GM21825 (cell line): ENCODE results near the gene SNCAIP.
"Not testable (repeated sequence)": the region's sequence is repeated elsewhere in the genome, so short reads cannot be mapped to it uniquely, and the experiment has no call there.

Source experiments
- ATAC-seq: cut with Tn5 transposase; IDR thresholded peaks from one replicate; pipeline ENCODE4 v1.9.1; 2021; ENCODE audit warnings: mild to moderate bottlenecking, moderate library complexity; ENCODE audit not compliant: unreplicated experiment

Gene SNCAIP

DNA sequence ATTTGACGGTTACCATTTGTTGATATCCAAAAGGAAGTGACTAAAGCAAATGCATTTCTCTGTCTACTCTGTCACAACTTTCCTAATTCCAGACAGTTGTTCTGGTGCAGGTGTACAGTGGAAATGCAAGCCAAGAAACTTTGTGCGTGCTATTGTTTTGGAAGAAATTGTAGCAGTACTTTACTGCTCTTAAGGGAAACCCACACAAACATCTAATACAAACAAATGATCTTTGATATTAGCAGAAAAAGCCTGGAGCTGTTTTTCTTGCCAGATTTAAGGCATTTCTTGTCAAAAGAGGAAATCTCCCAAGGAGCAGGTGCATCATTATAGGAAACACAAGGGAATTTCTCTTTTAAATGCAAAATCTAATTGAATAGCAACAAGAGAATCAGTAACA, 2.0 kb downstream of the SNCAIP start:
- no peak for ATAC-seq

DNA sequence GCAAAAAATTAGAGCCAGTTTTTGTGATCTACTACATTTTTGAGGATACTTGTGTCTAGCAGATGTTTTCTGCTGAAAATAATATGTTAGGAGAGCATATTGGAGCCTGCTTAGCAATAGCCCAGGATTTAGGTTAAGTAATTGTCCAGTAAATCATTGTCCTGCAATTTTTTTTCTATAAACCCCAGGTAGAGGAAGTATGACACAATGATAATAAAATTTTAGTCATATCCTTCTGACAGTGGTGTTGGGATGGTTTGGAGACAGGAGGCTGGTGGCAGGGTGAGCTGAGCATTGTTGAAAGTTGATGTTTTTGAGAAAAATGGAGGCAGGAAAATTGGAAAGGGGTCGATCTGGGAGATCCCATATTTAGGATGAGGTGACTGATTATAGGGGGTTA, 3.5 kb downstream of the SNCAIP start:
- ATAC-seq = no peak

GRCh38 chr5:122316656-122317055, 4.6 kb downstream of the SNCAIP start:
- no peak for ATAC-seq

- no peak for ATAC-seq
Measured at GRCh38 chr5:122319897-122320296, 7.9 kb downstream of the SNCAIP start.

DNA sequence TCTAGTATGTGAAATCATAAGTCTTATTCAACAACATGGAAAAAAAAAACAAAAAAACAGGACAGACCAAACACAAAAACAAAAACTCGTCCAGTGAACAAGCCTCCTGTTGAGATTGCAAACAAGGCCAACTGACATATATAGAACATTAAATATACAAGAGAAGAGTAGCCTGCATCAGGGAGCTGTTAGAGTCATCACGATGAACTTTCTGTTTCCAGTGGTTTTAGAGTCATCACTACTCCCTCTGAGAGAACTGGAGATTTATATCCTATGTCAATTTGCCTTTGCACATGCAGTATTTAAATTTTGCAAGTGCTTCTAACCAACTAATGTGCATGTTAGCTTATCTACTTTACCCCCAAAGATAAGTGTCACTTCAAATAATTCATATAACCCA, 9.9 kb downstream of the SNCAIP start:
- no peak for ATAC-seq

DNA sequence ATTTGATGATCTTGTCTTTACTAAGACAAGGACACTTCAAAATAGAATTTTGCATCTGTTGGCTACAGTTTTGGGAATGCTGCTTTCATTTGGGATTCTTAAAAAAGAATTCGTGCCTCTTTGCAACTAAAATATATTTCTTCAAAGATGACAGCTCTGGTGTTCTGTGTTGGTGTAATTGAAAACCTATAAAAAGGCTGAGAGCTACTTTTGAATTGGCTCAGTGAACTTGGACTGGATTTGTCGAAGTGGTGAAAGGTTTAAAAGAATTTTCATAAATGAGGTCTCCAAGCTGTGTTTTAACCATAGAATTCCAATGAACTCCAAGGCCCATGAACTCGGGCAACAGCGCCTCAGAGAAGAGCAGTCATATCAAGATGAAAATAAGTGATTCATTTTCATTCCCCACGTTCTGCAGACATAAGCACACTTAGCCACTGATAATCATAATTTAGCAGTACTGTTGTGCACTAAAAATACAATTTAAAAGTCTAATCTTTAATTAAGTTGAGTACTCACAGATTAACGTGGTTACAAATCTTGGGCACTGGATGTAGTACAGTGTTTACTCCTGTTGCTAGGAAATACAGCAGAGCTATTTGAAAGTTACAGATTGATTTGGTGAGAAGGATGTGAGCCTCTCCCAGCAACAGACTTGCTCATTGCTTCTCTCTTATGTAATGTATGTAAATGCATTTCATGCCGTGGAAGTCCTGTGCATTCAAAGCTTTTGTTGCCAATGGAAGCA, 10.9 kb downstream of the SNCAIP start:
- ATAC-seq = no peak

- no peak for ATAC-seq
Measured at GRCh38 chr5:122323738-122324137, 11.7 kb downstream of the SNCAIP start.

DNA sequence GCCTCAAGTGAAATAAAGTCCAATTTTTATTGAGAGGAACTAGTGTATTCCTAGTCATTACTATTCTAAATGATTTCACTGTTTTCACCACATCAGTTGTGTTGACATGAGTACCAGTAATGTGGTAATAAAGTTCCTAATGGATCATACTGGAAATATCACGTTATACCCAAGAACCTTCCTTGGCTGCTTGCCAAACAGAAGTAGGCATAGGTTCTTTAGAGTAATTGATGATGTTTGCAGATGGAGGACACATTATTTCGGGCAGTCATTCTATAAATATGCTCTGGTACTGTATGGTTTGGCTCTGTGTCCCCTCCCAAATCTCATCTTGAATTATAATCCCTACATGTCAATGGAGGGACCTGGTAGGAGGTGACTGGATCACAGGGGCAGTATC, 15.1 kb downstream of the SNCAIP start:
- no peak for ATAC-seq

GRCh38 chr5:122330881-122331280, 18.8 kb downstream of the SNCAIP start:
- no peak for ATAC-seq

DNA sequence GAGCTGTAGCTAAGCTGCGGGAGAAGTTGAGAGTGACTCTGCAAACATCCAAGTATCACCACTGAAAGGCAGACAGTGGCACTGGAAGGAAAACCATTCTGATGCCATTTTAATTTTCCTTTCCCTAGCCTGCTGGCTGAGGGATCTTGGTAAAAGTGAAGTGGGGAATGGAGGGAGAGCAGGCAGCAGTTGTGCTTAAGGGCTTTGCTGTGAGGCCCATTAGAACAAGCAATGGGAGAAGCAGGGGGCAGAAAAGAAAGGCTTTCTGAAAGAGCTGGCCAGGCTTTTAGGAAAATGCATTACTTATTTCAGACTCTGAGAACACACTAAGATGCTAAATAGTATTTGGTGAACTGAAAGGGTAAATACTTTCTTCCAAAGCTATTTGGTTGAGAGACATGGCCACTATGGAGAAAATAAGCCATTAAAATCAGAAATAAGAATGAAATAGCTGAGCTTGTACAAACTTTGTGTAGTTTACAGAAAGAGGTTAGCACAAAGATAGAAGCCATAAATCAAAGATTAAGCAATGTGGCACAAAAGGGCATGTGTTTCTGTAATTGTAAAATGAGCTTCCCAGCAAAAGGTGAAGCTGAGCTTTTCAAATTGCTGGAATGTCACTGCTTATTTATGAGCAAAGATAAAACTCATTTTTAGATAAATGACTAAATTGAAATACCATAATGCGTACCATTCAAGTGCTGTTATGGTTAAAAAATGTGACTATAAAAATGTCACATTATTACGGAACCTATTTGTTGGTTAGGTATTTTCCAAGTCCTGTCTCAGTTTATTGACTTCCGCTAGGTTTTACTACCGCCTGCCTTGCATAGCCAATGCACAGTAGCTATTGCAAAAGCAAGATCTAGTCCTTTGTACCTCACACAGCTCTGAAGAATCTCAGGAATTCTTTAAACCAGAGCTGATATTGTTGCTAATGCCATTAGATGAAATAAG, 20.8 kb downstream of the SNCAIP start:
- no peak for ATAC-seq

- no peak for ATAC-seq
Measured at GRCh38 chr5:122333564-122333963, 21.5 kb downstream of the SNCAIP start.

- no peak for ATAC-seq
Measured at GRCh38 chr5:122339591-122339990, 27.6 kb downstream of the SNCAIP start.

GRCh38 chr5:122341087-122341486, 29.1 kb downstream of the SNCAIP start:
- no peak for ATAC-seq

- ATAC-seq = no peak
Measured at GRCh38 chr5:122342256-122342655, 30.2 kb downstream of the SNCAIP start.

DNA sequence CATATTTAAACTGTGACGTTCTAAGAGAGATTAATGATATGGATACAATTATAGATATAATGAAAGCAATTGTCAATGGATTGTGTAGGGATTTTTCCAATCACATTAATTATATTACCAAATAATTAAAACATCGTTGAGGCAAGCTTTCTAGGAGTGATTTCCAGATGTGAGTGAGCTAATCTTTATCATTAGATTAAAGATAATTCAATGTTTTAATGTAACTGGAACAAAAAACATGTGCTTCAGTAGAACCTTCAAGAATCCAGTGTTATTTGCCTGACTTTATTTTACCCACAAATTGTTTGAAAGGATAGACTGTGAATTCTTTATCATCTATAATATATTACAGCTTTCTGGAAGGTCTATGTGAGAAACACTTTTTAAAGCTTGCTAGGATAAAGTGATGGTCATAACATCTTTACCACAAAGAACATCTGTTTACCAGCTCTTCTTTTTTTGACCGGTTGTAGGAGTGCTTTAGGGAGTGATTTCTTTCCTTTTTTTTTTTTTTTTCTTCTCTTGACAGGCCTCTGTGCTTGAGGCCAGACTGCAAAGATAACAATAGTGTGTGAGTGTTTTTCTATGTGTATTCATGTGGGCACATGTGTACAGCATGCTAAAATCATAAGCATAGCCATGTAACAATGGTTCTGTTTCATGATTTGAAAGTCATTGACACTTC, 35.0 kb downstream of the SNCAIP start:
- ATAC-seq = no peak

GRCh38 chr5:122350496-122350895, 38.5 kb downstream of the SNCAIP start:
- no peak for ATAC-seq

DNA sequence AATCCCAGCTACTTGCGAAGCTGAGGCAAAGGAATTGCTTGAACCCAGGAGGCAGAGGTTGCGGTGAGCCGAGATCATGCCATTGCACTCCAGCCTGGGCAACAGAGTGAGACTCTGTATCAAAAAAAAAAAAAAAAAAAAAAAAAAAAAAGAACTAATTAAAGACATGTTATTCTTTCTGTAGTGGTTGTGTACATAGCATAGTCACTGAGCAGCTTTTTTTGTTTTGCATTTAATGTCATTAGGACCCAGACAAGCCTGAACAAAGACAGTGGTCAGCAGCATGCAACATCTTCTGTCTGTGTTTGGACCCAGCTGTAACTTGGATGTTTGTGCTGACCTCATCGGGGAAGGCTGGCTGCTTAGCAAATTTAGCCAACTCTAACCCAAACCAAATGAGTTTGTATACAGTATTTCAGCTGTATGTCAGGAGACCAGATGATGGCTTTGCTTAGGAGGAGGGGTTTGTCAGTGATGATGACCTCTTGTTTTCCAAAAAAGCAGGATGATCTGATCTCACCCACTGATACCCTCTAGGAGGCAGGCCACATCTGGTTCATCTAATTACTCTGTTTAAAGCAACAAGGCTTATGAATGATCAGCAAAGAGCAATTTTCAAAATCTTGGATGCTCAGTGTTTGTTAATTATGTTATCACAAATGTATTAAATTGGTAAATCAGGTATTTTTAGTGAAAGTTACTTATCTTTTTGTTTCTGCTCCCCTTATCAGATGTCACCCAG, 39.5 kb downstream of the SNCAIP start:
- ATAC-seq = no peak

GRCh38 chr5:122352331-122352730, 40.3 kb downstream of the SNCAIP start:
- no peak for ATAC-seq

DNA sequence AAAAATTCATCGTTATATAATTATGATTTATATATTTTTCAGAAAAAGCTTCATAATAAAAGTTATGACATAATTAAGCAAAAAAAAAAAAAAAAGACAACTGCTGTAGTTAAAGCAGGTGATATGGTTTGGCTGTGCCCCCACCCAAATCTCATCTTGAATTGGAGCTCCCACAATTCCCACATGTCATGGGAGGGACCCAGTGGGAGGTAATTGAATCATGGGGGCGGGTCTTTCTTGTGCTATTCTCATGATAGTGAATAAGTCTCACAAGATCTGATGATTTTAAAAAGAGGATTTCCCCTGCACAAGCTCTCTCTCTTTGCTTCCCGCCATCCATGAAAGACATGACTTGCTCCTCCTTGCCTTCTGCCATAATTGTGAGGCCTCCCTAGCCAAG, 41.3 kb downstream of the SNCAIP start:
- not testable (repeated sequence) for ATAC-seq

DNA sequence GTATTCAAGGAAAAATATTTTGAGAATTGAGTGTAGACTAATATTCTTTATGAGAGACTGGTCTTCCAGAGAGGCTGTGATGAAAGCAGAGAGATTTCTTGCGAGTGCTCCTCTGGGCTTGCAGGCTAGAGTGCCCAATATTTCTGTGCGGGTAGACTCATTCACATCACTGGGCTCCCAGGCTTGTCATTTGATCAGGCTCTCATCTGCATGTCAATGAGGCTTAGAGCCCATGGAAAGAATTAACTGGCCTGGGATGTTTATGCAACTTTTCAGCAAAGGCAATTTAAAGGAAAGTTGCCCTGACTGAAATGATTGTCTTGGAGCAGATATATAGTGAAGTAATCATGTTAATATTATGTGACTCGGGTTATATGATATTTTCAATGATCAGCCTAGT, 42.3 kb downstream of the SNCAIP start:
- no peak for ATAC-seq

GRCh38 chr5:122355324-122355723, 43.3 kb downstream of the SNCAIP start:
- no peak for ATAC-seq
